Psoas muscle (tissue), 8 donors: ENCODE measurements around the gene MTUS2. TPM values are rescaled to one million over a fixed set of nuclear protein-coding genes. Genes with fewer than 3 reads are reported as not detected.

Experiments used
- ATAC-seq, 4 donors: fragments of 200-7000 bp; cut with Tn5 transposase; one replicate each; pipeline ENCODE4 v1.9.1; 2020; ENCODE audit warnings: moderate library complexity in 3 of 4, mild to moderate bottlenecking in 2 of 4
- DNase-seq, 2 donors: peaks; one replicate each; pipeline ENCODE4 v3.0.0-alpha.2; 2020
- H3K27ac ChIP-seq: fragments of 200-600 bp; one replicate; pipeline ENCODE4 v1.8.0; 2022
- H3K27me3 ChIP-seq, 3 donors: fragments of 200-600 bp in 1 of 3; one replicate each; pipeline versions ENCODE4 v1.6.1 to v1.8.0; 2013 to 2022; ENCODE audit warnings: low read length in 2 of 3, mild to moderate bottlenecking in 2 of 3, moderate library complexity in 1 of 3; ENCODE audit not compliant: insufficient read depth in 3 of 3
- H3K36me3 ChIP-seq, 2 donors: fragments of 200-600 bp in 1 of 2; one replicate each; pipeline versions ENCODE4 v1.6.1 to v1.8.0; 2013 to 2022; ENCODE audit warnings: low read depth in 1 of 2, mild to moderate bottlenecking in 1 of 2, moderate library complexity in 1 of 2; ENCODE audit not compliant: insufficient read depth in 1 of 2
- H3K4me1 ChIP-seq: fragments of 200-600 bp; one replicate; pipeline ENCODE4 v1.8.0; 2022
- H3K4me3 ChIP-seq: fragments of 200-600 bp; one replicate; pipeline ENCODE4 v1.8.0; 2022; ENCODE audit warnings: mild to moderate bottlenecking
- H3K9me3 ChIP-seq: fragments of 200-600 bp; one replicate; pipeline ENCODE4 v1.8.0; 2022
- WGBS, 3 donors: extraction: QIAGEN DNeasy Blood & Tissue Kit; methylation state at CpG; one replicate each; pipeline versions ENCODE4 v1.1.6 to v1.1.7; 2013; 5-methylcytosine and 5-hydroxymethylcytosine counted together
- intact Hi-C, 2 donors: fragments of 100-400 bp; cut with DNase I; formaldehyde crosslinking; loops; one replicate each; pipeline versions ENCODE4 v1.11.0 to v1.14.2; 2022
- polyA plus RNA-seq, 3 donors: library from polyadenylated mRNA; stranded (reverse); fragments of 200-250 nt; gene quantifications; one replicate each; pipeline ENCODE4 v1.2.3, GENCODE V29; 2013
- total RNA-seq, 4 donors: library from RNA; stranded (reverse); fragmentation: NEBNext Ultra II Directional in 2 of 4; extraction: Animal tissue kit (Norgen Biotek cat#: 25700) in 2 of 4; gene quantifications; one replicate each; pipeline versions ENCODE4 v1.2.1 to v1.2.4, GENCODE V29; 2021 to 2023
- TF ChIP-seq, protein P1 (sequence below): fragments of 200-600 bp; IDR thresholded peaks from one replicate; pipeline ENCODE4 v1.8.0; 2022; ENCODE audit warnings: antibody characterized with exemption
- donor health status: healthy with polysubstance abuse.
- donor health status: DM: no; HTN: no; CAD: no; lungs with moderate emphysema.
- donor health status: Bipolar disorder and iron deficiency.
- donor health status: healthy.
- donor health status: DM: yes; HTN: yes; CAD: no.
- donor health status: DM: no; HTN: no; CAD: no.
- donor health status: DM: no; HTN: no; CAD: no.
- donor health status: DM: yes; HTN: yes; CAD: no.

Gene MTUS2
- total and polyA plus RNA-seq, 7 donors: 0.03 to 0.79 (median 0.14) TPM; not detected in 2

DNA sequence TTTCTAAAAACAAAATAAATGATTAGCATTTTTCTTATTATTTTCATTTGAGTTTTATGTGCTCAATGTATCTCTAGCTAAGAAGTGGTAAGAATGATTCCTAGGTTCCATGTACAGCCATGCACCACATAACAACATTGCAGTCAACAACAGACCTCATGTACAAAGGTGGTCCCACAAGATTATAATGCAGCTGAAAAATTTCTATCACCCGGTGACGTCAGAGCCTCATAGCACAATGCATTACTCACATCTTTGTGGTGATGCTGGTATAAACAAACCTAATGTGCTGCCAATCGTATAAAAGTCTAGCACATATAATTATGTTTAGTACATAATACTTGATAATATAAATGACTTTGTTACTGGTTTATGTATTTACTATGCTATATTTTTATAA is 654.9 kb downstream of the MTUS2 start:
- Histone ChIP-seq H3K27me3 (no peaks in the 10 kb centered on the region), H3K9me3 (no peaks in the 10 kb centered on the region), H3K4me1 (no peaks in the 10 kb centered on the region), H3K4me3 (no peak overlapping the region), H3K27ac (no peak overlapping the region), H3K36me3 (no peaks in the 10 kb centered on the region)
- intact Hi-C loops: no loop called here
- TF ChIP-seq, protein P1, sequence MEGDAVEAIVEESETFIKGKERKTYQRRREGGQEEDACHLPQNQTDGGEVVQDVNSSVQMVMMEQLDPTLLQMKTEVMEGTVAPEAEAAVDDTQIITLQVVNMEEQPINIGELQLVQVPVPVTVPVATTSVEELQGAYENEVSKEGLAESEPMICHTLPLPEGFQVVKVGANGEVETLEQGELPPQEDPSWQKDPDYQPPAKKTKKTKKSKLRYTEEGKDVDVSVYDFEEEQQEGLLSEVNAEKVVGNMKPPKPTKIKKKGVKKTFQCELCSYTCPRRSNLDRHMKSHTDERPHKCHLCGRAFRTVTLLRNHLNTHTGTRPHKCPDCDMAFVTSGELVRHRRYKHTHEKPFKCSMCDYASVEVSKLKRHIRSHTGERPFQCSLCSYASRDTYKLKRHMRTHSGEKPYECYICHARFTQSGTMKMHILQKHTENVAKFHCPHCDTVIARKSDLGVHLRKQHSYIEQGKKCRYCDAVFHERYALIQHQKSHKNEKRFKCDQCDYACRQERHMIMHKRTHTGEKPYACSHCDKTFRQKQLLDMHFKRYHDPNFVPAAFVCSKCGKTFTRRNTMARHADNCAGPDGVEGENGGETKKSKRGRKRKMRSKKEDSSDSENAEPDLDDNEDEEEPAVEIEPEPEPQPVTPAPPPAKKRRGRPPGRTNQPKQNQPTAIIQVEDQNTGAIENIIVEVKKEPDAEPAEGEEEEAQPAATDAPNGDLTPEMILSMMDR: no peak
- no peak for ATAC-seq
- no peak for DNase-seq
- WGBS, 3 donors: 77 to 88% (median 78%) methylated on average over 3 of the region's 3 CpGs

GRCh38 chr13:29476046-29476445 is 655.9 kb downstream of the MTUS2 start:
- TF ChIP-seq, protein P1: no peak
- ATAC-seq: no peak
- Histone ChIP-seq H3K27me3 (no peaks in the 10 kb centered on the region), H3K9me3 (no peaks in the 10 kb centered on the region), H3K27ac (no peak overlapping the region), H3K4me1 (no peaks in the 10 kb centered on the region), H3K4me3 (no peak overlapping the region), H3K36me3 (no peaks in the 10 kb centered on the region)
- DNase-seq: no peak
- WGBS, 3 donors: 87 to 91% (median 91%) methylated on average over 3 of the region's 3 CpGs
- intact Hi-C loops: no loop called here

- H3K36me3 ChIP-seq: no peaks in the 10 kb centered on the region
- no peaks in the 10 kb centered on the region for H3K27me3 ChIP-seq
- H3K4me3 ChIP-seq: no peak overlapping the region
- TF ChIP-seq, protein P1: no peak
- no peak overlapping the region for H3K27ac ChIP-seq
- 52 to 60% (median 55%) methylated on average over 25 of the region's 25 CpGs for WGBS, 3 donors
- H3K4me1 ChIP-seq: no peaks in the 10 kb centered on the region
- intact Hi-C loops: no loop called here
- DNase-seq: no peak
- ATAC-seq: no peak
- no peaks in the 10 kb centered on the region for H3K9me3 ChIP-seq
These were observed 659.8 kb downstream of the MTUS2 start for GRCh38 chr13:29479716-29480492.

DNA sequence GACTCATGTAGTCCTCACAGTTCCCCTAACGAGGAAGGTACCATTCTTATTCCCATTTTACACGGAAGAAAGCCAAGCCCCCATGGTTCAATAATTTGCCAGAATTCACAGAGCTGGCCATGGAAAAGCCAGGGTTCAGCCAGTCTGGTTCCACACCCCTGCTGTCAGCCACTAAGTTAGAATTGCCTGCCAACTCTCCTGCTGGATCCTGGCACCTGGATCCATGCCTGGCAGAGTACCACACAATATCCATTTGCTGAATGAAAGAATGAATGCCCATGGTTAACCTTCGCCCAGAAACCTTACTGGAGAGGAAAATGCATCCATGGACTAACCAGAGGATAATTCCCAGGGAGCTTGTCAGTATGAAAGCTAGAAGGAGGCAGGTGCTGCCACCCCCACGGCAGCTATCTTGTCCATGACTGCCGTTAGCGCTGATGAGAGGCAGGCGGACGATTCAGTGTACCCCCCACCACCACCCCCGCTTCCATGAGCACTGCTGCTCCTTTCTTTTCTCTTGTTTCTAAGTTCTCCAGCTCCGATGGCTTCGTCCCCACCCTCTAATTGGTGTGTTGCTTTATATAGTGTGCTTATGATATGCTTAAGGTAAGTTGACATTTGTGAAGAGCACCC is 660.9 kb downstream of the MTUS2 start:
- intact Hi-C loops: no loop called here
- no peak overlapping the region for H3K4me3 ChIP-seq
- no peak overlapping the region for H3K27ac ChIP-seq
- DNase-seq (no peak), ATAC-seq (no peak)
- no peaks in the 10 kb centered on the region for H3K36me3 ChIP-seq
- no peaks in the 10 kb centered on the region for H3K4me1 ChIP-seq
- H3K27me3 ChIP-seq: no peaks in the 10 kb centered on the region
- TF ChIP-seq, protein P1: no peak
- H3K9me3 ChIP-seq: no peaks in the 10 kb centered on the region
- WGBS, 3 donors: 65 to 70% (median 68%) methylated on average over 11 of the region's 11 CpGs
